Measurements from ENCODE around the gene EYS. TPM values are rescaled to one million over a fixed set of nuclear protein-coding genes. Genes with fewer than 3 reads are reported as not detected.
"Not testable (repeated sequence)": the region's sequence is repeated elsewhere in the genome, so short reads cannot be mapped to it uniquely, and the experiment has no call there.

EYS gene
- total RNA-seq, 2 experiments from 2014 or later, result not detected

DNA sequence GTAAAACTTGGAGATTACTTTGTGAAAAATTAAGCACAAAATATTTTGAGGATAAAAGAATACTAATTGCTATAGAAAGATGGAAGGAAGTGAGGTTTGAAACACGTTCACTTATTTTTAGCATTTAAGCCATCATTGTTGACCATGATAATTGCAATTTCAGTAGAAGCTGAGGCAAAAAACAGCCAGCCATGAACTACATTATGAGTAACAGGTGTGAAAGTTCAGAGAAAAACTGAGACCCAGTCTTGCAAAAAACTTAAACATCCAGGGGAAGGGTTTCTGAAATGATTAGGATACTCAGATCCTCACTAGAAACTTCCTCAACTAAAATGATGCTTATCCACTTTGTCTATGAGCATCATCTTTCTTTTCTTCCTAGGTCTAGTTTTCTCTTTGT lies 1452.0 kb downstream of the EYS start:
- Mint-ChIP-seq H3K27ac (no peak overlapping the region), H3K27me3 (ENCODE audit: low read depth) (no peaks in the 10 kb centered on the region), H3K9me3 (no peaks in the 10 kb centered on the region), H3K36me3 (ENCODE audit: low read depth) (no peaks in the 10 kb centered on the region), H3K4me1 (ENCODE audit: low read depth) (no peaks in the 10 kb centered on the region), H3K4me3 (no peak overlapping the region)
- intact Hi-C loops (cut with micrococcal nuclease), result no loop called here
- DNase-seq, result no peak
- CTCF ChIA-PET, result no interaction called here

DNA sequence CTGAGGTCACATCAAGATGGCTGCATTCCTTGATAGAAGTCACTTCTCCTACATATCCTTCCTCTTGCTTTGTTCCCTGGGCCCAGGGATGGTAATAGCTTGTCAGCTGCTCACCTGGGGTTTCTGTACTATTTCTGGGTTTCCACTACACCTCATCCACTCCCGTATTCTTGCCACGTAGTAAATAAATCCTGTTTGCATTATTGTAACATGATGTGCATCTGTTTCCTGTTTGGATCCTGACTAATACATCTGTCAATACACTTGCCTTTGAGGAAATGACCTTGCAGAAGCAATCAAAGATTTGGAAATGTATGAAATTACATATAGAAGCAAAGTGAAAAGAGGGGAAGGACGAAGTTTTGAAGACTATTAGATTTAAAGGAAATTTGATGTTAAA lies 1452.5 kb downstream of the EYS start:
- intact Hi-C loops (cut with micrococcal nuclease), result no loop called here
- Mint-ChIP-seq H3K36me3 (ENCODE audit: low read depth) (no peaks in the 10 kb centered on the region), H3K4me3 (no peak overlapping the region), H3K27ac (no peak overlapping the region), H3K4me1 (ENCODE audit: low read depth) (no peaks in the 10 kb centered on the region), H3K27me3 (ENCODE audit: low read depth) (no peaks in the 10 kb centered on the region), H3K9me3 (no peaks in the 10 kb centered on the region)
- CTCF ChIA-PET, result interaction anchor here (0.6 kb wide), 1 partner anchor 434 kb away, joined by 3 read pairs; no protein-coding TSS in a partner anchor
- DNase-seq, result no peak

DNA sequence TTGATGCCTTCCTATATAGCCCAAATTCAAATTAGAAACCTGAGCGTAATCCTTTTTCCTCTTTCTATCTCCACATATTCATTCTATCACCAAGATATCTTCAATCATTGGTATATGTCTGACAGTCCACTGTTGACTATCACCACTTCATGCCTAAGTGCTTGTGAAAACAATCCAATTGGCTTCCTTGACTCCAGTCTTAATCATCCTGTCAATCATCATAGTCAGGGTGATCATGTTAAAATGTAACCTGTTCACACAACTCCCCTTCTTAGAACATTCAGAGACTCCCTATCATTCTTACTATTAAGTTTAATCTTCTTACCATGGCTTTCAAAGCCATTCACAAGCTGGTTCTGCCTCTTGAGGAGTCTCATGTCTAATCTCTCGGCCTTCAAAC lies 1454.8 kb downstream of the EYS start:
- Mint-ChIP-seq H3K27me3 (ENCODE audit: low read depth) (no peaks in the 10 kb centered on the region), H3K4me3 (no peak overlapping the region), H3K36me3 (ENCODE audit: low read depth) (no peaks in the 10 kb centered on the region), H3K4me1 (ENCODE audit: low read depth) (no peaks in the 10 kb centered on the region), H3K9me3 (no peaks in the 10 kb centered on the region), H3K27ac (no peak overlapping the region)
- CTCF ChIA-PET, result no interaction called here
- DNase-seq, result no peak
- intact Hi-C loops (cut with micrococcal nuclease), result no loop called here

DNA sequence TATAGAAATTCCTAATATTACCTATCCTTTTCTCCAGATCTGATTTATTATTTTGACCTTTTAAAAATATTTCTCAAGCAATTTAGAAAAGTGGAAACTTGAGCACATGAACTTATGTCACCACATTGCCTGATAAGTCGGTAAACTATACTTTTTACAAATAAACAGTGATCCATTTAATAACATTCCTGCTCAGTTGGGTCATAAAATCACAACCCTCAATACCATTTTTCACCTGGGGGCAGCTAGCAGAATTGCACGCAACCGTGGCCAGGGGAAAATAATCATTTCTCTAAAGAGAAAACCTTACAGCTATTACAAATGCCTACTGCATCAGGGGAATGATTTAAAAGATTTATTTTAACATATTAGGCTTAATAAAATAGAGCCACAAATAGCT lies 1456.9 kb downstream of the EYS start:
- intact Hi-C loops (cut with micrococcal nuclease), result no loop called here
- Mint-ChIP-seq H3K36me3 (ENCODE audit: low read depth) (no peaks in the 10 kb centered on the region), H3K27me3 (ENCODE audit: low read depth) (no peaks in the 10 kb centered on the region), H3K9me3 (no peaks in the 10 kb centered on the region), H3K27ac (no peak overlapping the region), H3K4me3 (no peak overlapping the region), H3K4me1 (ENCODE audit: low read depth) (no peaks in the 10 kb centered on the region)
- CTCF ChIA-PET, result interaction anchor here (1.2 kb wide), 1 partner anchor 11 kb away, joined by 3 read pairs; no protein-coding TSS in a partner anchor
- DNase-seq, result no peak

DNA sequence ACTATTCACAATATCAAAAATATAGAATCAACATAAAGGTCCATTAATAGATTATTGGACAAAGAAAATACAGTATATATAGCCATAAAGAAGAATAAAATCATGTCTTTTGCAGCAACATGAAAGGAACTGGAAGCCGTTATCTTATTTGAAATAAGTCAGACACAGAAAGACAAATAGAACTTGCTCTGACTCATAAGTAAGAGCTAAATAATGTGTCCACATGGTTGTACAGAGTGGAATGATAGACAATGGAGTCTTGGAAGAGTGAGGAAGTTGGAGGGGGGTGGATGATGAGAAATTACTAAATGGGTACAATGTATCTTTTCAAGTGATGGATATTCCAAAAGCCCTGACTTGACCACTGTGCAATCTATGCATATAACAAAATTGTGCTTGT lies 1457.9 kb downstream of the EYS start:
- CTCF ChIA-PET, result no interaction called here
- Mint-ChIP-seq H3K27me3 (ENCODE audit: low read depth) (no peaks in the 10 kb centered on the region), H3K9me3 (no peaks in the 10 kb centered on the region), H3K4me1 (ENCODE audit: low read depth) (no peaks in the 10 kb centered on the region), H3K36me3 (ENCODE audit: low read depth) (no peaks in the 10 kb centered on the region), H3K27ac (no peak overlapping the region), H3K4me3 (no peak overlapping the region)
- no peak for DNase-seq
- intact Hi-C loops (cut with micrococcal nuclease), result no loop called here

DNA sequence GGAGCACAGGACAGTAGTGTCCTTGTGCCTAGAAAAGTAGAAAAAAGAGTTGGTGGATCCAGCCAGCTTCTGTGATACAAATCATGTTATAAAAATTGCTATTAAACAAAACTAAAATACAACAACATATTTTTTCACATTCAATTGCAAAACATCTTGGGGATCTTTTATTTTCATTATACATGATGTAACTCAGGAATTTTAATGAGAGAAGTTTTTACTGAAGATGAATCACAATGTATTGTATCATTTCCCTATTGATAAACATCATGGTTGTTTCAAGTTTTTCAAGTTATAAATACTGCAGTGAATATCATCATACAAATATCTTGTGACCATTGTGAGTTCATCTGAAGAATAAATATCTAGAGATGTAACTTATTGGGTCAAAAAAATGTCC lies 1463.4 kb downstream of the EYS start:
- intact Hi-C loops (cut with micrococcal nuclease), result no loop called here
- Mint-ChIP-seq H3K36me3 (ENCODE audit: low read depth) (no peaks in the 10 kb centered on the region), H3K4me3 (no peak overlapping the region), H3K9me3 (peaks cover 9% of the 10 kb centered on the region), H3K27ac (no peak overlapping the region), H3K27me3 (ENCODE audit: low read depth) (no peaks in the 10 kb centered on the region), H3K4me1 (ENCODE audit: low read depth) (no peaks in the 10 kb centered on the region)
- CTCF ChIA-PET, result no interaction called here
- no peak for DNase-seq

DNA sequence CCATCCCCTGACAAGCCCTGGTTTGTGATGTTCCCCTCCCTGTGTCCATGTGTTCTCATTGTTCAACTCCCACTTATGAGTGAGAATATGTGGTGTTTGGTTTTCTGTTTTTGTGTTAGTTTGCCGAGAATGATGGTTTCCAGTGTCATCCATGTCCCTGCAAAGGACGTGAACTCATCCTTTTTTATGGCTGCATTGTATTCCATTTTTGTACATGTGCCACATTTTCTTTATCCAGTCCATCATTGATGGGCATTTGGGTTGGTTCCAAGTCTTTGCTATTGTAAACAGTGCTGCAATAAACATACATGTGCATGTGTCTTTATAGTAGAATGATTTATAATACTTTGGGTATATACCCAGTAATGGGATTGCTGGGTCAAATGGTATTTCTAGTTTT lies 1468.1 kb downstream of the EYS start:
- H3K4me1 Mint-ChIP-seq (ENCODE audit: low read depth); H3K27me3 Mint-ChIP-seq (ENCODE audit: low read depth): not testable (repeated sequence)

DNA sequence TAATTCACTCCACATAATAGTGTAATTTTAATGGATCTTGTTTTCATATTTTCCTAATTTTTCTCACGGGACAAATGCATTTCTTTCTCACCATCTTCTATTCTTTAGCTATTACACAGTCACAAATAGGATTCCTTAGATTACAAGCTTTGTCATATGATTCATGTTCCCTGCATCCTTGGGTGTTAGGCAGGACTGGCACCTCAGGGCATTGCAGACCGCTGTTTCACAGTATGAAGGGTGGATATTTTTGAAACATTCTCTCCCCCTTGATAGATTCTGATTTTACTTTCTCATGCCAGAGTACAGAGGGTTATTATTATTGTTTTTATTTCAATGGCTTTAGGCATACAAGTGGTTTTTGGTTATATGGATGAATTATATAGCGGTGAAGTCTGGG lies 1469.0 kb downstream of the EYS start:
- H3K27ac Mint-ChIP-seq, result no peak overlapping the region
- H3K4me1 Mint-ChIP-seq (ENCODE audit: low read depth), result no peaks in the 10 kb centered on the region
- DNase-seq, result no peak
- H3K27me3 Mint-ChIP-seq (ENCODE audit: low read depth), result no peaks in the 10 kb centered on the region
- H3K4me3 Mint-ChIP-seq, result no peak overlapping the region
- peaks cover 9% of the 10 kb centered on the region for H3K9me3 Mint-ChIP-seq
- H3K36me3 Mint-ChIP-seq (ENCODE audit: low read depth), result no peaks in the 10 kb centered on the region
- CTCF ChIA-PET, result interaction anchor here (1.6 kb wide), 1 partner anchor 13 kb away, joined by 3 read pairs; no protein-coding TSS in a partner anchor
- intact Hi-C loops (cut with micrococcal nuclease), result no loop called here

More for the DNA sequence above, 1468.1 kb downstream of the EYS start:
- H3K9me3 Mint-ChIP-seq; intact Hi-C loops (cut with micrococcal nuclease); DNase-seq; H3K36me3 Mint-ChIP-seq (ENCODE audit: low read depth); H3K4me3 Mint-ChIP-seq; H3K27ac Mint-ChIP-seq: not testable (repeated sequence)
- CTCF ChIA-PET, result interaction anchor here (1.6 kb wide), 1 partner anchor 12 kb away, joined by 3 read pairs; no protein-coding TSS in a partner anchor

DNA sequence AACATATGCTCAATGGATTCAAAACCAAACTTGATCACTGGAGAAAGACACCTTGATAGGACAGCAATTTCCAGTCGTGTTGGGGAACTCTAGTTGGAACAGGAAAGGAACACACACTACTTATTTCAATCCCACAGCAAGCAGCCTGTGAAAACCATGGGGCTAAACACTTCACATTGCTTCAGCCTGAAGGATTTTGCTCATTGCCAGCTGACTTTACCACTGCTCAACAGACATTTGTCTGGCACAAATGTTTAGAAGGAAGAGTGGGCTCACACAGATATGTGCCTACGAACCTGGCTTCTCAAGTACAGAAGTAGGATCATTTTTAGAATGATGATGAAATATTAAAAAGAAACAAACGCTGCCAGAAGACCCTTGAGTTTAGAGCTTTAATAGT lies 1473.3 kb downstream of the EYS start:
- no peaks in the 10 kb centered on the region for H3K27me3 Mint-ChIP-seq (ENCODE audit: low read depth)
- H3K27ac Mint-ChIP-seq, result no peak overlapping the region
- H3K36me3 Mint-ChIP-seq (ENCODE audit: low read depth), result no peaks in the 10 kb centered on the region
- no peaks in the 10 kb centered on the region for H3K9me3 Mint-ChIP-seq
- intact Hi-C loops (cut with micrococcal nuclease), result no loop called here
- H3K4me3 Mint-ChIP-seq, result no peak overlapping the region
- H3K4me1 Mint-ChIP-seq (ENCODE audit: low read depth), result no peaks in the 10 kb centered on the region
- CTCF ChIA-PET, result interaction anchor here (0.7 kb wide), 1 partner anchor 973 kb away, joined by 3 read pairs; no protein-coding TSS in a partner anchor
- no peak for DNase-seq

DNA sequence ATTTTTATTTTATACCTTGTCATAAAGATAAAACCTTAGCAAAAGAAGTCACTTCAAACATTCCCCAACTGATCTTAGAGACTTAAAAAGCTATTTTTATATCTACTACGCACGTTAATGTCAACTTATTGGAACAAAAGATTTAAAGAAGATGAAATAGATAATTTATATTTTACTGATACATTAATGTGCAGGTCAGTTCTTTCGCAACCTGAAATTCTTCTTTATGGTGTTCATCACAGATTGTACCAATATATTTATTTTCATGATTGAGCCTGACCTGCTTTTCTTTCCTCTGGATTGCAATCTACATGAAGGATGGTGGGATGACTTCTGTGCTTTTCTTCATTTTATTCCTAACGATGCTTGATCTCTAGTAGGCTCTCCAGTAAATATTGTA lies 1475.1 kb downstream of the EYS start:
- H3K36me3 Mint-ChIP-seq (ENCODE audit: low read depth), result no peaks in the 10 kb centered on the region
- CTCF ChIA-PET, result no interaction called here
- DNase-seq, result no peak
- no peaks in the 10 kb centered on the region for H3K9me3 Mint-ChIP-seq
- no peak overlapping the region for H3K4me3 Mint-ChIP-seq
- intact Hi-C loops (cut with micrococcal nuclease), result no loop called here
- no peaks in the 10 kb centered on the region for H3K4me1 Mint-ChIP-seq (ENCODE audit: low read depth)
- H3K27ac Mint-ChIP-seq, result no peak overlapping the region
- H3K27me3 Mint-ChIP-seq (ENCODE audit: low read depth), result no peaks in the 10 kb centered on the region

DNA sequence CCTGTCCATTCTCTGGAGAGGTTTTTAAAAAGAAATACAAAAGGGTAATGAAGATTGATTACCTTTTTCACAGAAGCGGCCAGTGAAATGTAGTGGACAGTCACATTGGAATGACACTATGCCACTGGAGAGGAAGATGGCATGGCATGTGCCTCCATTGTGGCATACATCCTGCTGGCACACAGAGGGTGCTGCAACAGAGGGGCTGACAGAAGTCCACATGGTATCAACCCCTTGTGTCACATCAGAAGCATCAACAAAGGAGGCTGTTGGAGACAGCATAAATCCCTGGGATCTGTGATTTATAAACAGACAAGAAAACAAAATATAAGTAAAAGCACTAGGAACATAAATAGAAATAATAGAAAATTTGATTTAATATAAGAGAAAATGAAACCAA lies 1476.5 kb downstream of the EYS start:
- H3K4me3 Mint-ChIP-seq, result no peak overlapping the region
- H3K27me3 Mint-ChIP-seq (ENCODE audit: low read depth), result no peaks in the 10 kb centered on the region
- CTCF ChIA-PET, result no interaction called here
- intact Hi-C loops (cut with micrococcal nuclease), result no loop called here
- DNase-seq, result no peak
- no peaks in the 10 kb centered on the region for H3K4me1 Mint-ChIP-seq (ENCODE audit: low read depth)
- H3K36me3 Mint-ChIP-seq (ENCODE audit: low read depth), result no peaks in the 10 kb centered on the region
- no peaks in the 10 kb centered on the region for H3K9me3 Mint-ChIP-seq
- H3K27ac Mint-ChIP-seq, result no peak overlapping the region

DNA sequence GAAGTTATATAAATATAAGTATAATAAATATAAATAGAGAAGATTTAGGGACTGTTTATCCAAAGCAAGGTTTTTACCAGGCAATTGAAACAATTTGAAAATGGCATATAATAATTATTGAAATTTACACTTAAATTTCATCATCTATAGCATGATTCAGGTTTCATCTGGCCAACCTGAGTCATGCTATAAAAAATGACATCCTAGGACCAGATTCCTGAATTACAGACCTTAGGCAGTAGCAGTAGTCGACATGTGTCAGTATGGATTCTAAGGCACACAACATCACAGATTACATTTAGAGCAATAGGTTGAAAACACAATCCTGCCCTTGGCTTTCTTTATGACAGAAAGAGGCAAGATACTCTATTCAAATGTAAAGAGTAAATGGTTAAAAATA lies 1479.2 kb downstream of the EYS start:
- Mint-ChIP-seq H3K4me3 (no peak overlapping the region), H3K27me3 (ENCODE audit: low read depth) (no peaks in the 10 kb centered on the region), H3K9me3 (no peaks in the 10 kb centered on the region), H3K4me1 (ENCODE audit: low read depth) (no peaks in the 10 kb centered on the region), H3K36me3 (ENCODE audit: low read depth) (no peaks in the 10 kb centered on the region), H3K27ac (no peak overlapping the region)
- CTCF ChIA-PET, result no interaction called here
- no peak for DNase-seq
- intact Hi-C loops (cut with micrococcal nuclease), result no loop called here

DNA sequence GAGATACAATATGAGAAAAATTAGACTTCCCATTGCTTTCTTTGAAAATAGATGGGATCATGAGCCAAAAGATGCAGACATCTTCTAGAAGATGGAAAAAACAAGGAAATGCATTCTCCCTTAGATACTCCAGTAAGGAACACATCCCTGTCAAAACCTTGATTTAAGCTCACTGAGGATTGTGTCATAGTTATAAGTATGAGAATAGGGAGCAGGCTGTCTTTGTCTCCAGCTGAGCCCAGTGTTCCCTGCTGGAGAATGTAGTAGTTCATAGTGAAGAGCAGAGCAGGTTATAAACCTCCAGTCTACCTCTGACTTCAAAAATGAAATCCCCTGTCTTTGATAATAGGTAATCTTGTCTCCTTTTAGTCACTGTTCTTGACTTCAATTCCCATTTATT lies 1481.5 kb downstream of the EYS start:
- H3K9me3 Mint-ChIP-seq, result no peaks in the 10 kb centered on the region

DNA sequence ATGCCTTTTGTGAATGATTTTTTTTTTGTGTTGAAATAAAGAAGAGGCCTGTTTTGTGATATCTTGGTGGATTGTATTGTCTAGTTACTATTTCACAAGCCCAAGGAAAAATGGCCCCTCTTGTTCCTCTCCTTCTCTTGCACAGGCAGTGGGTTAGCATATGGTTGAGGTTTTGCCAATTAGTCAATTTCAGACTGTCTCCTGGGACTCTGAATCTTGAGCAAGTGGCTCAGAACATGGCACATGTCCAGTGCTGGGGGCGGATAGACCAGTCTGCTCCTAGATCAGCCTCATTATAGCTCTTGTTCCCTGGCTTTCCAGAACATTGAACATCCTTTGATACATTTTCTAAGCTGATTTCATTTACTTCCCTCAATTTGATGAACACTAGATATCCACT lies 1482.2 kb downstream of the EYS start:
- no peak overlapping the region for H3K27ac Mint-ChIP-seq
- intact Hi-C loops (cut with micrococcal nuclease), result no loop called here
- no peaks in the 10 kb centered on the region for H3K4me1 Mint-ChIP-seq (ENCODE audit: low read depth)
- no peak for DNase-seq
- no peaks in the 10 kb centered on the region for H3K36me3 Mint-ChIP-seq (ENCODE audit: low read depth)
- CTCF ChIA-PET, result no interaction called here
- H3K9me3 Mint-ChIP-seq, result no peaks in the 10 kb centered on the region
- H3K4me3 Mint-ChIP-seq, result no peak overlapping the region
- no peaks in the 10 kb centered on the region for H3K27me3 Mint-ChIP-seq (ENCODE audit: low read depth)

More for the DNA sequence above, 1481.5 kb downstream of the EYS start:
- CTCF ChIA-PET, result no interaction called here
- no peak overlapping the region for H3K27ac Mint-ChIP-seq
- no peak for DNase-seq
- H3K4me1 Mint-ChIP-seq (ENCODE audit: low read depth), result no peaks in the 10 kb centered on the region
- no peak overlapping the region for H3K4me3 Mint-ChIP-seq
- intact Hi-C loops (cut with micrococcal nuclease), result no loop called here
- no peaks in the 10 kb centered on the region for H3K27me3 Mint-ChIP-seq (ENCODE audit: low read depth)
- no peaks in the 10 kb centered on the region for H3K36me3 Mint-ChIP-seq (ENCODE audit: low read depth)

Measured in activated naive CD4-positive, alpha-beta T cell treated with anti-CD3 and anti-CD28 coated beads for 36 hours (primary cell).